ENCODE measurements around the gene C12orf60. TPM values are rescaled to one million over a fixed set of nuclear protein-coding genes. Genes with fewer than 3 reads are reported as not detected.

Gene C12orf60
- total RNA-seq, 2 experiments from 2014 or later: 1.4 to 1.5 TPM

Other genes starting within 250 kb of the C12orf60 start
- gene PLBD1, start 235.8 kb upstream of the C12orf60 start, total RNA-seq: not detected
- not detected for gene GUCY2C, start 107.1 kb upstream of the C12orf60 start, total RNA-seq
- 10 to 100 TPM; 98.2 to 98.6 TPM for gene WBP11, start 192 bp upstream of the C12orf60 start, total RNA-seq
- not detected for gene SMCO3, start 10.5 kb downstream of the C12orf60 start, total RNA-seq
- gene ART4, start 39.9 kb downstream of the C12orf60 start, total RNA-seq: not detected
- under 1 TPM; 0.21 to 0.34 TPM for gene MGP, start 82.2 kb downstream of the C12orf60 start, total RNA-seq
- gene ERP27, start 134.9 kb downstream of the C12orf60 start, total RNA-seq: 1 to 10 TPM; 7.9 to 8.7 TPM
- gene ARHGDIB, start 157.9 kb downstream of the C12orf60 start, total RNA-seq: 1,000 to 10,000 TPM; 1,528 to 1,576 TPM
- gene PDE6H, start 169.4 kb downstream of the C12orf60 start, total RNA-seq: under 1 TPM in 1 of 2 experiments, not detected in 1; 0.40 TPM